ENCODE measurements around the gene KATNAL2.

KATNAL2 gene

GRCh38 chr18:47151439-47151838 is 234.0 kb downstream of the KATNAL2 start:
- H3K4me1 ChIP-seq (ENCODE audit: control insufficient read depth, insufficient read depth, low read length, poor library complexity, severe bottlenecking) = peaks cover 11% of the 10 kb centered on the region
- H3K9me3 ChIP-seq (ENCODE audit: control insufficient read depth, low read length) = no peaks in the 10 kb centered on the region
- peak overlapping the region; percentile 89 for H3K27ac ChIP-seq (ENCODE audit: low read depth, low read length, severe bottlenecking)
- peaks cover 27% of the 10 kb centered on the region for H3K36me3 ChIP-seq (ENCODE audit: control insufficient read depth, insufficient read depth, low read length)
- peak overlapping the region; percentile 68 for H3K4me3 ChIP-seq (ENCODE audit: extremely low read depth, insufficient read depth, low read length, poor library complexity, severe bottlenecking)
